IMR-90 (cell line): ENCODE data around the gene MUC5AC. TPM values are rescaled to one million over a fixed set of nuclear protein-coding genes. Genes with fewer than 3 reads are reported as not detected.

ENCODE experiments used
- ATAC-seq: fragments of 200-7000 bp; cut with Tn5 transposase; 2 replicates; pipeline ENCODE4 v1.9.1; 2020; ENCODE audit warnings: low read depth, mild to moderate bottlenecking, moderate library complexity
- BruUV-seq: library from RNA; stranded (reverse); fragments of 400-500 nt; replicated peaks from 2 replicates; lab custom pipeline; 2021; lab: Mats Ljungman, UMichigan
- CTCF ChIA-PET: fragments of 300-600 bp; formaldehyde crosslinking; extraction: SDS; loops from one replicate; lab custom pipeline; 2021; ENCODE audit warnings: antibody characterized with exemption; lab: Yijun Ruan, JAX
- POLR2A ChIA-PET: fragments of 300-600 bp; sonication (Branson Sonifier 250); formaldehyde crosslinking; loops from one replicate; lab custom pipeline; 2022; ENCODE audit warnings: antibody characterized with exemption; ENCODE audit not compliant: unreplicated experiment; lab: Charles Lee
- DNase-seq: peaks from one replicate; pipeline ENCODE4 v3.0.0; 2013
- H2AFZ ChIP-seq: replicated peaks from 2 replicates; pipeline ENCODE3; 2013; ENCODE audit warnings: low read length, mild to moderate bottlenecking; ENCODE audit not compliant: poor library complexity
- H2AK5ac ChIP-seq: 2 replicates; pipeline ENCODE4 v1.6.1; 2013; ENCODE audit warnings: low read depth, low read length, inconsistent platforms
- H2AK9ac ChIP-seq: replicated peaks from 2 replicates; pipeline ENCODE3; 2013; ENCODE audit warnings: mild to moderate bottlenecking, low read depth, low read length, moderate library complexity; ENCODE audit not compliant: poor library complexity
- H2BK120ac ChIP-seq: 2 replicates; pipeline ENCODE4 v1.6.1; 2013; ENCODE audit warnings: low read depth, low read length, inconsistent platforms
- H2BK15ac ChIP-seq: 3 replicates; pipeline ENCODE4 v1.6.1; 2013; ENCODE audit warnings: low read depth, low read length, inconsistent platforms
- H2BK20ac ChIP-seq: 2 replicates; pipeline ENCODE4 v1.6.1; 2013; ENCODE audit warnings: low read depth, mild to moderate bottlenecking, inconsistent platforms, low read length, moderate library complexity
- H2BK5ac ChIP-seq: 2 replicates; pipeline ENCODE4 v1.6.1; 2013; ENCODE audit warnings: mild to moderate bottlenecking, low read depth, low read length, inconsistent platforms; ENCODE audit not compliant: poor library complexity, severe bottlenecking
- H3K14ac ChIP-seq: replicated peaks from 2 replicates; pipeline ENCODE4 v1.6.1; 2013; ENCODE audit warnings: low read depth, low read length, inconsistent platforms
- H3K18ac ChIP-seq: 2 replicates; pipeline ENCODE4 v1.6.1; 2013; ENCODE audit warnings: low read depth, low read length, control low read depth
- H3K23ac ChIP-seq: 2 replicates; pipeline ENCODE4 v1.6.1; 2013; ENCODE audit warnings: low read depth, low read length, inconsistent platforms
- H3K27ac ChIP-seq: 2 replicates; pipeline ENCODE4 v1.5.1; 2013; ENCODE audit warnings: mild to moderate bottlenecking, control low read depth, low read length; ENCODE audit not compliant: insufficient read depth
- H3K27me3 ChIP-seq: 2 replicates; pipeline ENCODE4 v1.6.1; 2013; ENCODE audit warnings: low read length; ENCODE audit not compliant: control insufficient read depth, insufficient read depth
- H3K36me3 ChIP-seq: 2 replicates; pipeline ENCODE4 v1.6.1; 2013; ENCODE audit warnings: low read length, mixed read lengths; ENCODE audit not compliant: control insufficient read depth, insufficient read depth
- H3K4ac ChIP-seq: 2 replicates; pipeline ENCODE4 v1.6.1; 2013; ENCODE audit warnings: low read depth, low read length, inconsistent platforms
- H3K4me1 ChIP-seq: 2 replicates; pipeline ENCODE4 v1.6.1; 2013; ENCODE audit warnings: low read length, mixed read lengths; ENCODE audit not compliant: control insufficient read depth, insufficient read depth
- H3K4me2 ChIP-seq: 2 replicates; pipeline ENCODE4 v1.6.1; 2013; ENCODE audit warnings: low read depth, mild to moderate bottlenecking, control low read depth, low read length, moderate library complexity
- H3K4me3 ChIP-seq: 2 replicates; pipeline ENCODE4 v1.5.1; 2013; ENCODE audit warnings: low read depth, mild to moderate bottlenecking, control low read depth, low read length, moderate library complexity; ENCODE audit not compliant: insufficient read depth
- H3K56ac ChIP-seq: 2 replicates; pipeline ENCODE4 v1.6.1; 2013; ENCODE audit warnings: low read length, inconsistent platforms; ENCODE audit not compliant: insufficient read depth; ENCODE audit errors: extremely low read depth
- H3K79me1 ChIP-seq, 2 experiments: 2 replicates each; pipeline ENCODE4 v1.6.1; 2013; ENCODE audit warnings: low read length in 2 of 2, inconsistent platforms in 1 of 2, low read depth in 1 of 2
- H3K9ac ChIP-seq: 2 replicates; pipeline ENCODE4 v1.6.1; 2013; ENCODE audit warnings: low read depth, low read length, control low read depth
- H3K9me1 ChIP-seq: 2 replicates; pipeline ENCODE4 v1.6.1; 2013; ENCODE audit warnings: low read length, inconsistent platforms; ENCODE audit not compliant: insufficient read depth
- H3K9me3 ChIP-seq: 2 replicates; pipeline ENCODE4 v1.6.1; 2013; ENCODE audit warnings: low read length; ENCODE audit not compliant: control insufficient read depth, insufficient read depth
- H4K20me1 ChIP-seq: 2 replicates; pipeline ENCODE4 v1.6.1; 2013; ENCODE audit warnings: low read length, inconsistent platforms; ENCODE audit not compliant: insufficient read depth
- H4K5ac ChIP-seq: 2 replicates; pipeline ENCODE4 v1.6.1; 2013; ENCODE audit warnings: mild to moderate bottlenecking, low read depth, low read length, control low read depth
- H4K8ac ChIP-seq, 2 experiments: 2 replicates each; pipeline ENCODE4 v1.6.1; 2013; ENCODE audit warnings: low read depth in 2 of 2, low read length in 2 of 2, control low read depth in 1 of 2, inconsistent platforms in 1 of 2
- H4K91ac ChIP-seq: 2 replicates; pipeline ENCODE4 v1.6.1; 2013; ENCODE audit warnings: low read depth, low read length, inconsistent platforms; ENCODE audit not compliant: insufficient read depth
- CHD1 ChIP-seq: IDR thresholded peaks from 2 replicates; pipeline ENCODE4 v1.6.1; 2012; ENCODE audit warnings: low read depth, low read length, improper control_type of control experiment
- FOS ChIP-seq: fragments of 150-350 bp; IDR thresholded peaks from 2 replicates; pipeline ENCODE4 v1.6.1; 2016; ENCODE audit warnings: low read depth, low read length
- MAFK ChIP-seq: IDR thresholded peaks from 2 replicates; pipeline ENCODE4 v1.6.1; 2012; ENCODE audit warnings: low read depth, low read length, improper control_type of control experiment
- RAD21 ChIP-seq: IDR thresholded peaks from 2 replicates; pipeline ENCODE4 v1.6.1; 2012; ENCODE audit warnings: low read length, improper control_type of control experiment
- RCOR1 ChIP-seq: IDR thresholded peaks from 2 replicates; pipeline ENCODE4 v1.6.1; 2012; ENCODE audit warnings: mild to moderate bottlenecking, low read length, improper control_type of control experiment; ENCODE audit not compliant: insufficient replicate concordance
- RFX5 ChIP-seq: IDR thresholded peaks from 2 replicates; pipeline ENCODE4 v1.8.0; 2012; ENCODE audit warnings: low read depth, mild to moderate bottlenecking, low read length, moderate library complexity
- SMC3 ChIP-seq: fragments of 150-350 bp; IDR thresholded peaks from 2 replicates; pipeline ENCODE4 v1.6.1; 2016; ENCODE audit warnings: low read depth, mild to moderate bottlenecking, antibody characterized with exemption, low read length, moderate library complexity
- USF2 ChIP-seq: fragments of 150-350 bp; IDR thresholded peaks from 2 replicates; pipeline ENCODE4 v1.6.1; 2017; ENCODE audit warnings: mild to moderate bottlenecking, antibody characterized with exemption, low read length, low read depth
- WGBS, 2 experiments: methylation state at CpG; one replicate each; pipeline versions ENCODE4 v1.1.5 to v1.1.7; 2013; ENCODE audit warnings: missing lambda C conversion rate in 2 of 2; ENCODE audit not compliant: insufficient read length in 1 of 2; ENCODE audit errors: extremely low coverage in 2 of 2; 5-methylcytosine and 5-hydroxymethylcytosine counted together
- dilution Hi-C: fragments of 300-500 bp; cut with HindIII; formaldehyde crosslinking; loops from one replicate; pipeline ENCODE4 v1.14.3; 2018; ENCODE audit warnings: low sequenced_read_pairs; ENCODE audit not compliant: unreplicated experiment
- in situ Hi-C: fragments of 300-500 bp; cut with MboI; formaldehyde crosslinking; loops from 3 replicates; pipeline ENCODE4 v1.14.3; 2019; ENCODE audit warnings: low sequenced_read_pairs, inconsistent platforms, mixed read lengths
- intact Hi-C: fragments of 100-400 bp; cut with micrococcal nuclease; formaldehyde crosslinking; loops from 2 replicates; pipeline ENCODE4 v1.10.0; 2022
- polyA plus RNA-seq, 3 experiments: library from polyadenylated mRNA; depleted of rRNA; stranded (reverse); fragments of >200 nt; gene quantifications; 2 replicates each; pipeline ENCODE4 v1.2.3, GENCODE V29; 2012; ENCODE audit warnings: low replicate concordance in 1 of 3
- total RNA-seq: library from RNA; depleted of rRNA; stranded (reverse); fragments of >200 nt; gene quantifications from 2 replicates; pipeline ENCODE4 v1.2.3, GENCODE V29; 2012
- TF ChIP-seq, protein P1 (sequence below): conservative IDR thresholded peaks from 2 replicates; pipeline ENCODE4 v1.5.1; 2012; ENCODE audit warnings: mild to moderate bottlenecking, low read depth, low read length, improper control_type of control experiment

MUC5AC gene
- total and polyA plus RNA-seq, 2 of the 4 experiments (the other 2 are of a cell fraction): 0.02 TPM; not detected in 1

DNA sequence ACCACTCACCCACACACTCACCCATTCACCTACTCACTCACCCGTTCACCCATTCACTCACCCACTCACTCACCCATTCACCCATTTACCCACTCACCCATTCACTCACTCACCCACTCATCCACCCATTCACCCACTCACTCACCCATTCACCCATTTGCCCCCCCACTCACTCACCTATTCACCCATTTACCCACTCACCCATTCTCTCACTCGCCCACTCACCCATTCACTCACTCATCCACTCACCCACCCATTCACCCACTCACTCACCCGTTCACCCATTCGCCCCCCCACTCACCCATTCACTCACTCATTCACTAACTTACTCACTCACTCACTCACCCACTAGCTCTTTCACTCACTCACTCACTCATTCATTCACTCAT is 15.0 kb downstream of the MUC5AC start:
- Histone ChIP-seq H2BK20ac (no peak overlapping the region), H3K4me3 (no peak overlapping the region), H2BK120ac (no peak overlapping the region), H3K9ac (no peak overlapping the region), H4K91ac (no peak overlapping the region), H3K14ac (no peak overlapping the region), H3K79me1 (no peaks in the 10 kb centered on the region), H3K18ac (no peak overlapping the region), H3K9me1 (no peaks in the 10 kb centered on the region), H3K27me3 (no peaks in the 10 kb centered on the region), H4K20me1 (no peaks in the 10 kb centered on the region), H3K36me3 (no peaks in the 10 kb centered on the region), H4K8ac (no peak overlapping the region), H3K4me2 (no peak overlapping the region), H3K9me3 (peaks cover 2% of the 10 kb centered on the region; the same call in 1 of the 2 replicates), H2AFZ (no peak overlapping the region), H2BK15ac (no peak overlapping the region), H3K56ac (no peak overlapping the region), H4K5ac (no peak overlapping the region), H2AK5ac (no peak overlapping the region), H2AK9ac (no peak overlapping the region), H3K27ac (no peak overlapping the region), H3K23ac (no peak overlapping the region), H3K4me1 (no peaks in the 10 kb centered on the region), H2BK5ac (no peak overlapping the region), H3K4ac (no peak overlapping the region)
- ATAC-seq (no peak), DNase-seq (no peak)
- 73 to 100% methylated on average over 2 to 4 of the region's 4 CpGs for WGBS, 2 experiments
- ChIA-PET CTCF (no interaction called here), POLR2A (no interaction called here)
- in situ Hi-C loops (no loop called here), dilution Hi-C loops (no loop called here), intact Hi-C loops (no loop called here)
- BruUV-seq: no TSS peak
- TF ChIP-seq CHD1 (no peak), SMC3 (no peak), RAD21 (no peak), USF2 (no peak), FOS (no peak), RCOR1 (no peak), RFX5 (no peak), MAFK (no peak)
- TF ChIP-seq, protein P1, sequence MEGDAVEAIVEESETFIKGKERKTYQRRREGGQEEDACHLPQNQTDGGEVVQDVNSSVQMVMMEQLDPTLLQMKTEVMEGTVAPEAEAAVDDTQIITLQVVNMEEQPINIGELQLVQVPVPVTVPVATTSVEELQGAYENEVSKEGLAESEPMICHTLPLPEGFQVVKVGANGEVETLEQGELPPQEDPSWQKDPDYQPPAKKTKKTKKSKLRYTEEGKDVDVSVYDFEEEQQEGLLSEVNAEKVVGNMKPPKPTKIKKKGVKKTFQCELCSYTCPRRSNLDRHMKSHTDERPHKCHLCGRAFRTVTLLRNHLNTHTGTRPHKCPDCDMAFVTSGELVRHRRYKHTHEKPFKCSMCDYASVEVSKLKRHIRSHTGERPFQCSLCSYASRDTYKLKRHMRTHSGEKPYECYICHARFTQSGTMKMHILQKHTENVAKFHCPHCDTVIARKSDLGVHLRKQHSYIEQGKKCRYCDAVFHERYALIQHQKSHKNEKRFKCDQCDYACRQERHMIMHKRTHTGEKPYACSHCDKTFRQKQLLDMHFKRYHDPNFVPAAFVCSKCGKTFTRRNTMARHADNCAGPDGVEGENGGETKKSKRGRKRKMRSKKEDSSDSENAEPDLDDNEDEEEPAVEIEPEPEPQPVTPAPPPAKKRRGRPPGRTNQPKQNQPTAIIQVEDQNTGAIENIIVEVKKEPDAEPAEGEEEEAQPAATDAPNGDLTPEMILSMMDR: no peak
